ENCODE results near the gene SRMS. TPM values are rescaled to one million over a fixed set of nuclear protein-coding genes. Genes with fewer than 3 reads are reported as not detected.

The SRMS gene
- total RNA-seq, 1 donor from 2014 or later, result not detected

DNA sequence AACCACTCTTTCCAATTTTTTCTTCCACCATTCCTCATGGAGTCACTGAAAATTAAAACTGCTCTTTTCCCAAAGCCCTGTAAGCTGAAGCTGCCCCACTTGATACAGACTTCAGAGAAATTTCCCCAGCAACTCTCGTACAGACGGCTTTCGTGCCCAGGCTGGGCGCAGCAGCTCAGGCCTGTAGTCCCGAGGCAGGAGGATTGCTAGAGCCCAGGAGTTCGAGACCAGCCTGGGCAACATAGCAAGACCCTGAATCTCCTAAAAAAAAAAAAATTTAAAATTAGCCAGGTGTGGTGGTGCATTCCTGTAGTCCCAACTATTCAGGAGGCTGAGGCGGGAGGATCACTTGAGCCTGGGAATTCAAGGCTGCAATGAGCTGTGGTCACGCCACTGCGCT is 20.4 kb downstream of the SRMS start:
- intact Hi-C loops (cut with DNase I), result no loop called here

DNA sequence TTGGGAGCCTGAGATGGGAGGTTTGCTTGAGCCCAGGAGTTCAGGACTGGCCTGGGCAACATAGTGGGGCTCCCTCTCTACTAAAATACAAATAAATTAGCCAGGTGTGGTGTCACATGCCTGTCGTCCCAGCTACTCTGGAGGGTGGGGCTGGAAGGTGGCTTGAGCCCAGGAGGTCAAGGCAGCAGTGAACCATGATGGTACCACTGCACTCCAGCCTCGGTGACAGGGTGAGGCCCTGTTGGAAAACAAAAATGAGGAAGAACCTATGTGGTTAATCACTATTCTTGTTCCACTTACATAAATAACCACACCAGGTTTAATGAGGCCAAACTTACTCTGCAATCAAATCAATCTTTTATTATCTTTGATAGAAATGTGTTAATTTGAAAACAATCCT is 21.6 kb downstream of the SRMS start:
- DNase-seq (ENCODE audit: extremely low spot score in 2 of 2), result no peak
- Histone ChIP-seq H3K36me3 (no peaks in the 10 kb centered on the region), H3K9me3 (no peaks in the 10 kb centered on the region), H3K27me3 (no peaks in the 10 kb centered on the region), H3K4me1 (peaks cover 25% of the 10 kb centered on the region), H3K4me3 (no peak overlapping the region), H3K27ac (no peak overlapping the region)
- TF ChIP-seq POLR2A (IDR thresholded peaks at IDR 0.05) (no peak), POLR2AphosphoS5 (IDR thresholded peaks at IDR 0.05; ENCODE audit: insufficient read depth in 1 of 2, low read depth in 1 of 2) (no peak)
- TF ChIP-seq, protein P1, sequence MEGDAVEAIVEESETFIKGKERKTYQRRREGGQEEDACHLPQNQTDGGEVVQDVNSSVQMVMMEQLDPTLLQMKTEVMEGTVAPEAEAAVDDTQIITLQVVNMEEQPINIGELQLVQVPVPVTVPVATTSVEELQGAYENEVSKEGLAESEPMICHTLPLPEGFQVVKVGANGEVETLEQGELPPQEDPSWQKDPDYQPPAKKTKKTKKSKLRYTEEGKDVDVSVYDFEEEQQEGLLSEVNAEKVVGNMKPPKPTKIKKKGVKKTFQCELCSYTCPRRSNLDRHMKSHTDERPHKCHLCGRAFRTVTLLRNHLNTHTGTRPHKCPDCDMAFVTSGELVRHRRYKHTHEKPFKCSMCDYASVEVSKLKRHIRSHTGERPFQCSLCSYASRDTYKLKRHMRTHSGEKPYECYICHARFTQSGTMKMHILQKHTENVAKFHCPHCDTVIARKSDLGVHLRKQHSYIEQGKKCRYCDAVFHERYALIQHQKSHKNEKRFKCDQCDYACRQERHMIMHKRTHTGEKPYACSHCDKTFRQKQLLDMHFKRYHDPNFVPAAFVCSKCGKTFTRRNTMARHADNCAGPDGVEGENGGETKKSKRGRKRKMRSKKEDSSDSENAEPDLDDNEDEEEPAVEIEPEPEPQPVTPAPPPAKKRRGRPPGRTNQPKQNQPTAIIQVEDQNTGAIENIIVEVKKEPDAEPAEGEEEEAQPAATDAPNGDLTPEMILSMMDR (IDR thresholded peaks at IDR 0.05), result no peak
- intact Hi-C loops (cut with DNase I), result no loop called here

More for the DNA sequence above, 20.4 kb downstream of the SRMS start:
- TF ChIP-seq, protein P1 (IDR thresholded peaks at IDR 0.05), result no peak
- no peak for TF ChIP-seq POLR2AphosphoS5 (IDR thresholded peaks at IDR 0.05; ENCODE audit: insufficient read depth in 1 of 2, low read depth in 1 of 2)
- no peak for TF ChIP-seq POLR2A (IDR thresholded peaks at IDR 0.05)
- H3K9me3 ChIP-seq, result no peaks in the 10 kb centered on the region
- peaks cover 13% of the 10 kb centered on the region for H3K4me1 ChIP-seq
- no peak overlapping the region for H3K4me3 ChIP-seq
- no peak for DNase-seq (ENCODE audit: extremely low spot score in 2 of 2)
- no peak overlapping the region for H3K27ac ChIP-seq
- no peaks in the 10 kb centered on the region for H3K27me3 ChIP-seq
- no peaks in the 10 kb centered on the region for H3K36me3 ChIP-seq

DNA sequence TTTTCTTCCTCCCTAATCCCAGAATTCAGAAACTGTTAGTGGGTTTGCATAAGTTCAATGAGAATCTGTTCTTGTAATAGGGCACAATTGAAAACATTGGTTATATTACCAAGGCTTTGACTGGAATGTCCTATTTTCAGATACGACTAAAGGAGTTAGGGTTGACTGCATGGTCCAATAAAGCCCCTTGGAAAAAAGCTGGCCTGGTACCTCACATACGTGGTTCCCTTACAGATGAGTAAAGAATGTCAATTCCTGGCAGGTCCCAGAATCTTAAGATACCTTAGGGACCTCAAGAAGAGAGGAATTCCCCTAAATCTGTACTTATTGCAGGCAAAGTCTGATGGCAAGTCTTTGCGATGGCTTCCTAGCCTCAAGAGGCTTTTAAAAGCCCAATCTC is 22.4 kb downstream of the SRMS start:
- Histone ChIP-seq H3K27me3 (no peaks in the 10 kb centered on the region), H3K4me1 (peaks cover 25% of the 10 kb centered on the region), H3K27ac (no peak overlapping the region), H3K36me3 (no peaks in the 10 kb centered on the region), H3K4me3 (no peak overlapping the region), H3K9me3 (no peaks in the 10 kb centered on the region)
- DNase-seq (ENCODE audit: extremely low spot score in 2 of 2), result no peak
- intact Hi-C loops (cut with DNase I), result no loop called here
- TF ChIP-seq, protein P1 (IDR thresholded peaks at IDR 0.05), result no peak
- no peak for TF ChIP-seq POLR2A (IDR thresholded peaks at IDR 0.05)
- TF ChIP-seq POLR2AphosphoS5 (IDR thresholded peaks at IDR 0.05; ENCODE audit: insufficient read depth in 1 of 2, low read depth in 1 of 2), result no peak

DNA sequence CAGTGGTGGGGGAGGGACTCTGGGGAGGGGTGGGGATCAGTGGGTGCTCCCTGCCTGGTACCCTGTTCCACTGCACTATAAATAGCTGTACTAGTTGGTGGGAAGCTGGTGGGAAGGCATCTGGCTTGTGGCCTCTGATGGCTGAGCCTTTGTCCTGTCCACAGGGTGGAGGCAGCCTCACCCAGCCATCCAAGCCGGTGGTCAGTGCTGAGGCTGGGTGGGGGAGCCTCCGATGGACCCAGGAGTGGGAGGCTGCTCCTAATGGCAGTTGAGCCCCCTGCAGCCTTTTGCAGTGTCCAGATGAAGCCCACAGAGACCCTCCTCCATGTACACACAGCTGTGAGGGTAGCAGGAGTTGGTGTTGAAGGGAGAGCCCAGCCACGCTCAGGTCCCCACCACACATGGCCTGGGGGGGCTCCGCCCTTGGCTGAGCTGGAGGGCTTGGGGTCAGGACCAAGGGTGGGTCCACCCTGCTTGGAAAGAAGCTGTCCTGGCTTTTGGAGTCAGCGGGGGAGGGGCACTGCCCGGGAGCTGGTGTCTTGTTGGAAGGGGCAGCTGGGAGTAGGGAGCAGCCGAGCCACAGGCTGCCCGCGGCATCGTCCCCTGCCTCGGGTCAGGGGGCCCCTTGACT is 24.5 kb downstream of the SRMS start:
- no peak overlapping the region for H3K27ac ChIP-seq
- H3K4me3 ChIP-seq, result no peak overlapping the region
- intact Hi-C loops (cut with DNase I), result no loop called here
- peaks cover 35% of the 10 kb centered on the region for H3K4me1 ChIP-seq
- no peaks in the 10 kb centered on the region for H3K27me3 ChIP-seq
- TF ChIP-seq POLR2A (IDR thresholded peaks at IDR 0.05) (no peak), POLR2AphosphoS5 (IDR thresholded peaks at IDR 0.05; ENCODE audit: insufficient read depth in 1 of 2, low read depth in 1 of 2) (no peak)
- TF ChIP-seq, protein P1 (IDR thresholded peaks at IDR 0.05), result no peak
- no peak for DNase-seq (ENCODE audit: extremely low spot score in 2 of 2)
- no peaks in the 10 kb centered on the region for H3K36me3 ChIP-seq
- no peaks in the 10 kb centered on the region for H3K9me3 ChIP-seq

DNA sequence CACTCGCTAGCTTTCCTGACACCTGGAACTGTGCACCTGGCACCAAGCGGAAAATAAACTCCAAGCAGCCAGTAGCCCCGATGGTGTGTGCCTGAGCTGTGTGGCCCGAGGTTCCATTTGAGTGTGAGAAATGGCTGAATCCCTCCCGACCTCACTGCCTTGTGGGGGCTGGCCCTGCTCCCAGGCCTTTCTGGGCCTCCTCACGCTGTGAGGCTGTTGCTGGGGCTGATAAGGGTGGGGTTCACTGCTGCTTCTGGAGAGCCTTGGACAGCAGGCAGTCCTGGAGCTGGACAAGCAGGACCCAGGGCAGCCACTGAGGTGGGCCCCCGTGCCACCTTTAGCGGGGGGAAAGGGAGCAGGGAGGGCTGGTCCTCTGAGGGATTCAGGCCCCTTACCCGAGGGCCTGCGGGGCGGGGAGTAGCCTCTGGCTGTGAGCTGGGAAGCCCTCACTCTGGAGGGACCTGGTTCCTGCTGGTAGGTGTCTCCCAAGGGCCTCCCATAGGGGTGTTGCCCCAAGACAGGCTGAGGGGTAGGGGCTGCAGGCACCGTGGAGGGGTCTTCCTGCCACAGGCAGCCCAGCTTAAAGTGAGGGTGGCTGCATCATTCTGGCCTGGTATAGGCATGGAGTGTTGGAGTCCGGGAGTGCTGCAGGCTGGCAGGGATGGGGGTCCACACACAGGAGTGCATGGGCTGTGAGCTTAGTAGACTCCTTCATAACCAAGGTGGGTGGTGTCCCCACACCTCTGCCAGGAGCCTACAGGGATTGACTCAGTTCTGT is 25.3 kb downstream of the SRMS start:
- H3K36me3 ChIP-seq, result no peaks in the 10 kb centered on the region
- H3K27me3 ChIP-seq, result no peaks in the 10 kb centered on the region
- peak overlapping the region; percentile 97 for H3K27ac ChIP-seq
- DNase-seq (ENCODE audit: extremely low spot score in 2 of 2), result no peak
- peak overlapping the region; percentile 58 to 94 for H3K4me3 ChIP-seq
- no peak for TF ChIP-seq POLR2A (IDR thresholded peaks at IDR 0.05)
- TF ChIP-seq POLR2AphosphoS5 (IDR thresholded peaks at IDR 0.05; ENCODE audit: insufficient read depth in 1 of 2, low read depth in 1 of 2), result peak in 1 of 2 donors; percentile 14
- no peaks in the 10 kb centered on the region for H3K9me3 ChIP-seq
- intact Hi-C loops (cut with DNase I), result no loop called here
- H3K4me1 ChIP-seq, result peaks cover 35% of the 10 kb centered on the region
